PC-3 (cell line): ENCODE measurements around the gene OTOA. TPM values are rescaled to one million over a fixed set of nuclear protein-coding genes. Genes with fewer than 3 reads are reported as not detected.
"Not testable (repeated sequence)": the region's sequence is repeated elsewhere in the genome, so short reads cannot be mapped to it uniquely, and the experiment has no call there.

Experiments used
- ATAC-seq: fragments of 200-7000 bp; cut with Tn5 transposase; 2 replicates; pipeline ENCODE4 v1.9.1; 2020; ENCODE audit warnings: mild to moderate bottlenecking, moderate library complexity
- BruUV-seq: library from RNA; stranded (reverse); fragments of 400-500 nt; replicated peaks from 2 replicates; lab custom pipeline; 2021; lab: Mats Ljungman, UMichigan
- CTCF ChIA-PET: fragments of 300-600 bp; sonication (Branson Sonifier 250); formaldehyde crosslinking; loops from one replicate; lab custom pipeline; 2022; ENCODE audit warnings: antibody characterized with exemption; lab: Charles Lee
- POLR2A ChIA-PET: fragments of 300-600 bp; sonication (Branson Sonifier 250); formaldehyde crosslinking; loops from one replicate; lab custom pipeline; 2022; ENCODE audit warnings: antibody characterized with exemption; ENCODE audit not compliant: unreplicated experiment; lab: Charles Lee
- DNase-seq: peaks from one replicate; pipeline ENCODE4 v3.0.0-alpha.2; 2015
- H2AFZ ChIP-seq: fragments of 300-600 bp; sonication (generic); 2 replicates; pipeline ENCODE4 v1.6.0; 2016; ENCODE audit warnings: antibody characterized with exemption, low read length
- H3F3A ChIP-seq: fragments of 300-600 bp; sonication (generic); one replicate; pipeline ENCODE4 v1.6.0; 2017; ENCODE audit warnings: antibody characterized with exemption, low read length, control low read depth, mild to moderate bottlenecking; ENCODE audit not compliant: unreplicated experiment
- H3K27ac ChIP-seq: fragments of 300-600 bp; sonication (generic); 2 replicates; pipeline ENCODE4 v1.5.1; 2016; ENCODE audit warnings: mild to moderate bottlenecking, low read length
- H3K27me3 ChIP-seq: fragments of 300-600 bp; sonication (generic); 2 replicates; pipeline ENCODE4 v1.6.1; 2016; ENCODE audit warnings: low read length, mixed read lengths
- H3K36me3 ChIP-seq: fragments of 300-600 bp; sonication (generic); 2 replicates; pipeline ENCODE4 v1.6.1; 2016; ENCODE audit warnings: low read depth, mixed run types, low read length, mixed read lengths
- H3K4me1 ChIP-seq: fragments of 300-600 bp; sonication (generic); 2 replicates; pipeline ENCODE4 v1.5.1; 2016; ENCODE audit warnings: low read length; ENCODE audit not compliant: insufficient read depth
- H3K4me2 ChIP-seq: fragments of 300-600 bp; sonication (generic); 2 replicates; pipeline ENCODE4 v1.6.0; 2016; ENCODE audit warnings: low read length
- H3K4me3 ChIP-seq: fragments of 300-600 bp; sonication (generic); 2 replicates; pipeline ENCODE4 v1.5.1; 2016; ENCODE audit warnings: mild to moderate bottlenecking, low read length, mixed read lengths
- H3K79me2 ChIP-seq: fragments of 300-600 bp; sonication (generic); 2 replicates; pipeline ENCODE4 v1.6.1; 2017; ENCODE audit warnings: low read length, mixed read lengths
- H3K9ac ChIP-seq: fragments of 300-600 bp; sonication (generic); 2 replicates; pipeline ENCODE4 v1.6.0; 2016; ENCODE audit warnings: mild to moderate bottlenecking, low read length
- H3K9me2 ChIP-seq: fragments of 300-600 bp; sonication (generic); replicated peaks from 2 replicates; pipeline ENCODE4 v1.6.1; 2016; ENCODE audit warnings: mixed run types, low read length, mixed read lengths
- H3K9me3 ChIP-seq: fragments of 300-600 bp; sonication (generic); 2 replicates; pipeline ENCODE4 v1.6.1; 2016; ENCODE audit warnings: low read length, mixed read lengths
- H4K20me1 ChIP-seq: fragments of 300-600 bp; sonication (generic); 2 replicates; pipeline ENCODE4 v1.6.1; 2016; ENCODE audit warnings: low read length, mixed read lengths
- EZH2 ChIP-seq: fragments of 300-600 bp; sonication (generic); IDR thresholded peaks from one replicate; pipeline ENCODE4 v1.6.1; 2017; ENCODE audit warnings: antibody characterized with exemption, mild to moderate bottlenecking, low read length; ENCODE audit not compliant: unreplicated experiment
- EZH2phosphoT487 ChIP-seq: fragments of 300-600 bp; sonication (generic); IDR thresholded peaks from 2 replicates; pipeline ENCODE4 v1.6.1; 2018; ENCODE audit warnings: mild to moderate bottlenecking, antibody characterized with exemption, low read length, borderline replicate concordance
- intact Hi-C: fragments of 100-400 bp; cut with micrococcal nuclease; formaldehyde crosslinking; loops from 2 replicates; pipeline ENCODE4 v1.9.0; 2023
- total RNA-seq: library from RNA; depleted of rRNA; stranded (reverse); fragments of >200 nt; gene quantifications from 2 replicates; pipeline ENCODE4 v1.2.3, GENCODE V29; 2014
- TF ChIP-seq, protein P1 (sequence below): fragments of 300-600 bp; sonication (generic); conservative IDR thresholded peaks from 2 replicates; pipeline ENCODE4 v1.5.1; 2017; ENCODE audit warnings: antibody characterized with exemption, low read depth, mild to moderate bottlenecking, low read length

OTOA gene
- total RNA-seq, 1 experiment from 2014 or later, result not detected

DNA sequence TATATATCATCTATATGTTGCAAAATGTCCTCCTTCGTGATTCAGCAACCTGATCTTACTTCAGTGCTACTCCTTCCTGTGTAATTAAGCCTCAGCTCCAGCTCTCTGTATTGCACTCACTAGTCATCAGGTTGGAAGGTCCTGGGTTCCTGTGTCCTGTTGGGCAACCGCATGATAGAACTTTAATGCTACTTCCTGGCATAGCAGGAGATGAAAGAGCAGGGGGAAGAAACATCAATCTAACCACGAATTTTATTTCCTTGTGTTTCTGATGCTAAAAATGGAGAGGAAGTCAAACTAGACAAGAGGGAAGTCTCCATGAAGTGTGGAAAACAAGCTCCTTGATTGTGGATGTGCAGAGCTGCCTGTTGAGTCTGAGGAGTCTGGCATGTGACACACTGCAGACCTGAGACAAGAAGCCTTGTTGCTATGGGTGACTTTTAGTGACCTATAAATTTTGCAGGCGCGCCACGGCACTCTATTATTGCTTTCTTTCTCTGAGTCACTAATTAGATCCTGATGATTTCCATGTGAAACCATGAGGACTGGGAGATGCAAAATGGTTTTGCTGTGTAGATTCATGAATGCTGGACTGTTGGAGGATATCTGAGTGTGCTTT lies 37.0 kb upstream of the OTOA start:
- Histone ChIP-seq H4K20me1 (no peaks in the 10 kb centered on the region), H3K4me1 (peaks cover 18% of the 10 kb centered on the region), H3F3A (no peaks in the 10 kb centered on the region), H3K27me3 (no peaks in the 10 kb centered on the region), H3K36me3 (peaks cover 30% of the 10 kb centered on the region), H3K4me2 (peak overlapping the region; percentile 41), H3K4me3 (no peak overlapping the region), H3K9me2 (no peaks in the 10 kb centered on the region), H3K27ac (peak overlapping the region; percentile 85), H3K9ac (no peak overlapping the region), H2AFZ (peak overlapping the region; percentile 31; the same call in 1 of the 2 replicates), H3K79me2 (no peaks in the 10 kb centered on the region), H3K9me3 (no peaks in the 10 kb centered on the region)
- POLR2A ChIA-PET, result interaction anchor here (0.5 kb wide), 1 partner anchor 493 kb away, joined by 3 read pairs; no protein-coding TSS in a partner anchor
- TF ChIP-seq, protein P1, sequence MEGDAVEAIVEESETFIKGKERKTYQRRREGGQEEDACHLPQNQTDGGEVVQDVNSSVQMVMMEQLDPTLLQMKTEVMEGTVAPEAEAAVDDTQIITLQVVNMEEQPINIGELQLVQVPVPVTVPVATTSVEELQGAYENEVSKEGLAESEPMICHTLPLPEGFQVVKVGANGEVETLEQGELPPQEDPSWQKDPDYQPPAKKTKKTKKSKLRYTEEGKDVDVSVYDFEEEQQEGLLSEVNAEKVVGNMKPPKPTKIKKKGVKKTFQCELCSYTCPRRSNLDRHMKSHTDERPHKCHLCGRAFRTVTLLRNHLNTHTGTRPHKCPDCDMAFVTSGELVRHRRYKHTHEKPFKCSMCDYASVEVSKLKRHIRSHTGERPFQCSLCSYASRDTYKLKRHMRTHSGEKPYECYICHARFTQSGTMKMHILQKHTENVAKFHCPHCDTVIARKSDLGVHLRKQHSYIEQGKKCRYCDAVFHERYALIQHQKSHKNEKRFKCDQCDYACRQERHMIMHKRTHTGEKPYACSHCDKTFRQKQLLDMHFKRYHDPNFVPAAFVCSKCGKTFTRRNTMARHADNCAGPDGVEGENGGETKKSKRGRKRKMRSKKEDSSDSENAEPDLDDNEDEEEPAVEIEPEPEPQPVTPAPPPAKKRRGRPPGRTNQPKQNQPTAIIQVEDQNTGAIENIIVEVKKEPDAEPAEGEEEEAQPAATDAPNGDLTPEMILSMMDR, result no peak
- TF ChIP-seq EZH2, result no peak
- TF ChIP-seq EZH2phosphoT487, result no peak
- intact Hi-C loops, result no loop called here
- peak; percentile 56 for ATAC-seq
- peak; percentile 67 for DNase-seq
- no TSS peak for BruUV-seq
- CTCF ChIA-PET, result no interaction called here

DNA sequence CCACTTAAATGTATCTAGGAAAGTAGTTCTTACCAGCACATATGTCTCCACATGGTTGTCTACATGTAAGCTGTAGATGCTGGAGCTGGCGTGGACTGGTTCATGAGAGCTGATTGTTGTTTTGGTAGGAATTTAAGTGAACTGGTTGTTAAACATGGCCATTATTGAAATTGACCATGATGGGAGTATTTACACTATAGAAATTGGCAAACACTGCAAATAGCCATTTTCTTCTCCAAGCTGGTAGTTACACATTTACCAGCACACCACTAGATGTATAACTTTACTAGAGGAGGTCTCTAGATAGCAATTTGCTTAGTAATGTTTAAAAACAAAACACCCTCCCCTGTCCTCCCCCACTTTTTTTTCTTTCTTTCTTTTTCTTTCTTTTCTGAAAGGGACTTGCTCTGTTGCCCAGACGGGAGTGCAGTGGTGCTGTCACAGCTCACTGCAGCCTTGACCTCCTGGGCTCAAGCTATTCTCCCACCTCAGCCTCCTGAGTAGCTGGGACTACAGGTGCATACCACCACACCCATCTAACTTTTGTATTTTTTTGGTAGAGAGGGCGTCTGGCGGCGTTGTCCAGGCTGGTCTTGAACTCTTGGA lies 35.5 kb upstream of the OTOA start:
- no peaks in the 10 kb centered on the region for H3F3A ChIP-seq
- peaks cover 18% of the 10 kb centered on the region for H3K4me1 ChIP-seq
- H4K20me1 ChIP-seq, result no peaks in the 10 kb centered on the region
- H3K9ac ChIP-seq, result no peak overlapping the region
- TF ChIP-seq, protein P1, result no peak
- TF ChIP-seq EZH2, result no peak
- TF ChIP-seq EZH2phosphoT487, result no peak
- no peak overlapping the region for H2AFZ ChIP-seq
- intact Hi-C loops, result no loop called here
- no peak overlapping the region for H3K4me2 ChIP-seq
- H3K27me3 ChIP-seq, result no peaks in the 10 kb centered on the region
- POLR2A ChIA-PET, result no interaction called here
- H3K4me3 ChIP-seq, result no peak overlapping the region
- no peak overlapping the region for H3K27ac ChIP-seq
- no TSS peak for BruUV-seq
- DNase-seq (no peak), ATAC-seq (no peak)
- H3K9me2 ChIP-seq, result no peaks in the 10 kb centered on the region
- H3K9me3 ChIP-seq, result no peaks in the 10 kb centered on the region
- CTCF ChIA-PET, result no interaction called here
- H3K36me3 ChIP-seq, result peaks cover 30% of the 10 kb centered on the region
- no peaks in the 10 kb centered on the region for H3K79me2 ChIP-seq

DNA sequence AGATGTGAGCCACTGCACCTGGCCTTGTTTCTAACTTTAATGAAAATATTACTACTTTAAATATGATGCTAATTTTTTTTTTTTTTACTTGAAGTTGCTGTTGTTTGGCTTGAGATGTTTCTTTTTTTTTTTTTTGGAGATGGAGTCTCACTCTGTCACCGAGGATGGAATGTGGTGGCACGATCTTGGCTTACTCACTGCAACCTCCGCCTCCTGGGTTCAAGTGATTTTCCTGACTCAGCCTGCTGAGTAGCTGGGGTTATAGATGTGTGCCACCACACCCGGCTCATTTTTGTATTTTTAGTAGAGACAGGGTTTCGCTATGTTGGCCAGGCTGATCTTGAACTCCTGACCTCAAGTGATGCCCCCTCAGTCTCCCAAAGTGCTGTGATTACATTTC lies 35.0 kb upstream of the OTOA start:
- BruUV-seq, result no TSS peak
- Histone ChIP-seq H3K4me3 (no peak overlapping the region), H4K20me1 (no peaks in the 10 kb centered on the region), H3K9ac (no peak overlapping the region), H3K36me3 (peaks cover 30% of the 10 kb centered on the region), H3K4me1 (peaks cover 24% of the 10 kb centered on the region), H3K79me2 (no peaks in the 10 kb centered on the region), H3K9me2 (no peaks in the 10 kb centered on the region), H3K27ac (no peak overlapping the region), H3K27me3 (no peaks in the 10 kb centered on the region), H3F3A (no peaks in the 10 kb centered on the region), H2AFZ (no peak overlapping the region), H3K9me3 (no peaks in the 10 kb centered on the region), H3K4me2 (no peak overlapping the region)
- TF ChIP-seq, protein P1, result no peak
- TF ChIP-seq EZH2phosphoT487, result no peak
- no peak for TF ChIP-seq EZH2
- intact Hi-C loops, result no loop called here
- DNase-seq (no peak), ATAC-seq (no peak)
- ChIA-PET CTCF (no interaction called here), POLR2A (no interaction called here)

GRCh38 chr16:21629616-21630539 lies 33.9 kb upstream of the OTOA start:
- intact Hi-C loops, DNase-seq, ATAC-seq, H3F3A ChIP-seq, H3K27ac ChIP-seq, H2AFZ ChIP-seq, H3K27me3 ChIP-seq, CTCF ChIA-PET, H4K20me1 ChIP-seq, BruUV-seq, H3K9ac ChIP-seq, H3K4me2 ChIP-seq, H3K9me3 ChIP-seq, H3K9me2 ChIP-seq, H3K79me2 ChIP-seq, H3K4me3 ChIP-seq: not testable (repeated sequence)
- peaks cover 34% of the 10 kb centered on the region for H3K4me1 ChIP-seq
- H3K36me3 ChIP-seq, result peaks cover 28% of the 10 kb centered on the region
- POLR2A ChIA-PET, result interaction anchor here (0.6 kb wide), 1 partner anchor 379 kb away, joined by 12 read pairs; no protein-coding TSS in a partner anchor
